HepG2 (cell line): ENCODE results near the gene BZW1.

Source experiments
- FOXO1 ChIP-seq: sonication (generic); formaldehyde crosslinking; IDR thresholded peaks from 2 replicates; pipeline ENCODE4 v1.4.0; 2020; ENCODE audit warnings: missing genetic modification reagents
- FOXP1 ChIP-seq, 2 experiments: fragments of 450-650 bp in 1 of 2; IDR thresholded peaks; 2 replicates each; pipeline ENCODE4 v1.6.1; 2017 to 2018; ENCODE audit warnings: antibody characterized with exemption in 1 of 2
- PHF8 ChIP-seq: sonication (generic); formaldehyde crosslinking; IDR thresholded peaks from 2 replicates; pipeline ENCODE4 v1.5.0; 2020; ENCODE audit warnings: missing genetic modification reagents
- SOX13 ChIP-seq, 3 experiments: fragments of 450-650 bp in 1 of 3; sonication (generic) in 1 of 3; formaldehyde crosslinking in 1 of 3; IDR thresholded peaks in 2 of 3; conservative IDR thresholded peaks in 1 of 3; 2 replicates each; pipeline versions ENCODE4 v1.5.0 to v1.6.1; 2016 to 2020; ENCODE audit warnings: antibody characterized with exemption in 1 of 3, mild to moderate bottlenecking in 1 of 3, missing compliant biosample characterization in 1 of 3, missing genetic modification reagents in 1 of 3, moderate library complexity in 1 of 3
- TF ChIP-seq, protein P1 (sequence below): sonication (generic); formaldehyde crosslinking; IDR thresholded peaks from 2 replicates; pipeline ENCODE4 v1.4.0; 2020; ENCODE audit warnings: missing genetic modification reagents, borderline replicate concordance
- TF ChIP-seq, protein P2 (sequence below): sonication (generic); formaldehyde crosslinking; IDR thresholded peaks from 2 replicates; pipeline ENCODE4 v1.5.0; 2020; ENCODE audit warnings: mild to moderate bottlenecking, missing genetic modification reagents, moderate library complexity

DNA sequence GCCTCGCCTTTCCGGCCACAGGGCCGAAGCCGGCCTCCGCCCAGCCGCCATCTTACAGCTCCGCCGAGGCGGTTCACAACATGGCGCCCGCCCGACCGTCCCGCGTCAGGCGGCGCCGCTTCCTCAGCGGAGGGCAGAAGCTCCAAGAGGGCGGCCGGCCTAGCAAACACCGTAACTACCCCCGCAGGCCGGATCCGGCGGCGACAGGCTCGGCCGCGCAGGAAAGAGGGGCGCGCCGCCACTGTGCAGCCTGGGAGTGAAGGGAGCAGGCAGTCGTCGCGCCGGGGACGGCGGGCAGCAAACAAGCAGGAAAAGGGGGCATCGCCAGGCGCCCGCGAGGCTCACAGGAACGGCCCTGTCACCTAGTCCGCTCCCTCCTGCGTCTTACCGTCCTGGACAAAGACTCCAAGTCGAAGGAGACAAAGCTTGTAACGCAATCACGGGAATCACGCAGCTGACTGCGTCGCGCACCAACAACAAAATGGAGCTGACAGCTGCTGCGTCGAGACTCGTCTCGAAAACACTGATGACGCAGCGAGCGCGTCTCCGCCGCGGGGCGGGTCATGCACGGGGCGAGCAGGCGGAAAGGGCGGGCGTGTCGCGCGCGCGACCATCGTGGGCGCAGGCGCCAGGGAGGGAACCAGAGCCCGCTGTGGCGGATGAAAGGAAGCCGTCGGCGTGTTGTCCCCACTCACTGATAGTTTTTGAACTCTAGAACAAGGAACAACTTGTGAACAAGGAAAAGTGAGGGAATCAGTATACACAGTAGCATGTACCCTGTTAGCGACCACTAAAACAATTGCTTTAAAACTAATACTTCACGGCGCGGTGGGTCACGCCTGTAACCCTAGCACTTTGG is 52.7 kb downstream of the BZW1 start, which contains the start of gene CLK1:
- TF ChIP-seq, protein P1, sequence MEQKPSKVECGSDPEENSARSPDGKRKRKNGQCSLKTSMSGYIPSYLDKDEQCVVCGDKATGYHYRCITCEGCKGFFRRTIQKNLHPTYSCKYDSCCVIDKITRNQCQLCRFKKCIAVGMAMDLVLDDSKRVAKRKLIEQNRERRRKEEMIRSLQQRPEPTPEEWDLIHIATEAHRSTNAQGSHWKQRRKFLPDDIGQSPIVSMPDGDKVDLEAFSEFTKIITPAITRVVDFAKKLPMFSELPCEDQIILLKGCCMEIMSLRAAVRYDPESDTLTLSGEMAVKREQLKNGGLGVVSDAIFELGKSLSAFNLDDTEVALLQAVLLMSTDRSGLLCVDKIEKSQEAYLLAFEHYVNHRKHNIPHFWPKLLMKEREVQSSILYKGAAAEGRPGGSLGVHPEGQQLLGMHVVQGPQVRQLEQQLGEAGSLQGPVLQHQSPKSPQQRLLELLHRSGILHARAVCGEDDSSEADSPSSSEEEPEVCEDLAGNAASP: peak; percentile 85; the same call in 1 of the 2 replicates
- TF ChIP-seq, protein P2, sequence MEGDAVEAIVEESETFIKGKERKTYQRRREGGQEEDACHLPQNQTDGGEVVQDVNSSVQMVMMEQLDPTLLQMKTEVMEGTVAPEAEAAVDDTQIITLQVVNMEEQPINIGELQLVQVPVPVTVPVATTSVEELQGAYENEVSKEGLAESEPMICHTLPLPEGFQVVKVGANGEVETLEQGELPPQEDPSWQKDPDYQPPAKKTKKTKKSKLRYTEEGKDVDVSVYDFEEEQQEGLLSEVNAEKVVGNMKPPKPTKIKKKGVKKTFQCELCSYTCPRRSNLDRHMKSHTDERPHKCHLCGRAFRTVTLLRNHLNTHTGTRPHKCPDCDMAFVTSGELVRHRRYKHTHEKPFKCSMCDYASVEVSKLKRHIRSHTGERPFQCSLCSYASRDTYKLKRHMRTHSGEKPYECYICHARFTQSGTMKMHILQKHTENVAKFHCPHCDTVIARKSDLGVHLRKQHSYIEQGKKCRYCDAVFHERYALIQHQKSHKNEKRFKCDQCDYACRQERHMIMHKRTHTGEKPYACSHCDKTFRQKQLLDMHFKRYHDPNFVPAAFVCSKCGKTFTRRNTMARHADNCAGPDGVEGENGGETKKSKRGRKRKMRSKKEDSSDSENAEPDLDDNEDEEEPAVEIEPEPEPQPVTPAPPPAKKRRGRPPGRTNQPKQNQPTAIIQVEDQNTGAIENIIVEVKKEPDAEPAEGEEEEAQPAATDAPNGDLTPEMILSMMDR (CRISPR knock-in tag): no peak; the same call in 1 of the 2 replicates
- TF ChIP-seq FOXO1 (peak; percentile 94), SOX13 (IDR thresholded peaks at IDR 0.05) (no peak; the same call in 1 of the 2 replicates), SOX13 (CRISPR knock-in tag; conservative IDR thresholded peaks at IDR 0.05 in 1 of 2, IDR thresholded peaks at IDR 0.05 in 1 of 2) (peak in 1 of 2 experiments; percentile 74; a peak in 2 of 4 replicates), PHF8 (CRISPR knock-in tag) (peak; percentile 96), FOXP1 (IDR thresholded peaks at IDR 0.05) (no peak), FOXP1 (CRISPR knock-in tag; IDR thresholded peaks at IDR 0.05) (peak; percentile 70; the same call in 1 of the 2 replicates)
